Esophagus squamous epithelium (tissue), 5 donors: ENCODE results near the gene CEACAM20. TPM values are rescaled to one million over a fixed set of nuclear protein-coding genes. Genes with fewer than 3 reads are reported as not detected.

Source experiments
- DNase-seq: peaks from one replicate; lab custom pipeline; 2025; lab: John Stamatoyannopoulos, UW
- H3K27ac ChIP-seq, 4 donors: fragments of 200-600 bp; sonication (generic); one replicate each; pipeline ENCODE4 v1.5.1; 2016 to 2019; ENCODE audit warnings: mild to moderate bottlenecking in 1 of 4
- H3K27me3 ChIP-seq, 4 donors: fragments of 200-600 bp; sonication (generic); 1 replicate in 3 of 4; 2 replicates in 1 of 4; pipeline versions ENCODE4 v1.5.1 to v1.6.0; 2017 to 2021; ENCODE audit warnings: antibody characterized with exemption in 1 of 4
- H3K36me3 ChIP-seq, 3 donors: fragments of 200-600 bp; sonication (generic); one replicate each; pipeline ENCODE4 v1.5.1; 2016 to 2019
- H3K4me1 ChIP-seq, 3 donors: fragments of 200-600 bp; sonication (generic); one replicate each; pipeline ENCODE4 v1.5.1; 2017 to 2019
- H3K4me3 ChIP-seq, 4 donors: fragments of 200-600 bp; sonication (generic); 1 replicate in 3 of 4; 2 replicates in 1 of 4; pipeline ENCODE4 v1.5.1; 2016 to 2019; ENCODE audit warnings: mild to moderate bottlenecking in 2 of 4, moderate library complexity in 1 of 4
- H3K9me3 ChIP-seq, 3 donors: fragments of 200-600 bp; sonication (generic); one replicate each; pipeline ENCODE4 v1.5.1; 2016 to 2019
- POLR2A ChIP-seq, 4 donors: fragments of 450-650 bp; IDR thresholded peaks; one replicate each; pipeline ENCODE4 v1.6.1; 2017; ENCODE audit warnings: antibody characterized with exemption in 4 of 4, mild to moderate bottlenecking in 4 of 4, moderate library complexity in 3 of 4
- WGBS, 2 donors: methylation state at CpG; one replicate each; pipeline ENCODE4 v1.1.5; 2018; 5-methylcytosine and 5-hydroxymethylcytosine counted together
- intact Hi-C: fragments of 100-400 bp; cut with DNase I; formaldehyde crosslinking; loops from one replicate; pipeline ENCODE4 v1.15.0; 2022
- total RNA-seq, 4 donors: library from RNA; depleted of rRNA; stranded (reverse); fragments of >200 nt; gene quantifications; one replicate each; pipeline ENCODE4 v1.1.0, GENCODE V29; 2016
- TF ChIP-seq, protein P1 (sequence below), 6 experiments: fragments of 450-650 bp in 4 of 6; fragments of 200-600 bp in 2 of 6; sonication (generic) in 2 of 6; IDR thresholded peaks; one replicate each; pipeline ENCODE4 v1.5.1; 2016 to 2019; ENCODE audit warnings: antibody characterized with exemption in 6 of 6, mild to moderate bottlenecking in 4 of 6, moderate library complexity in 4 of 6
- donor health status: DM: yes; HTN: yes; CAD: no.

CEACAM20 gene
- total RNA-seq, 4 donors from 2014 or later, result not detected

DNA sequence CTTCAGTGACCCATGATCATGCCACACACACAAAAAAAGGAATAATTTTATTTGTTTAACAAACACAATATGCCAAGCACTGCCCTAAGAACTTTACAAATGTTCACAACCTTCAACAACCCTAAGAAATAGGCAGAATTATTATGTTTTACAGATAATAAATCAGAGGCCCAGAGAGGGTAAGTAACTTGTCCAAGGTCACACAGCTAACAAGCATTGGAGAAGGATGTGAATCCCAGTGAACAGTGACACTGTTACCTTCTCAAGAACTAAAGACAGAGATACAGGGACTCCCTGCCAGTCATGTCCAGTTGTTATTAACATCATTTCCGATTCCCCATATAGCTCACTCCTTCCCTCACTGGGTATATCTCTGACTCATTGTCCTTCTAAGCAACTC lies 13.6 kb downstream of the CEACAM20 start:
- Histone ChIP-seq H3K27me3 (peaks cover 0 to 29% (median 0%) of the 10 kb centered on the region in 4 donors), H3K27ac (no peak overlapping the region), H3K4me3 (no peak overlapping the region), H3K36me3 (no peaks in the 10 kb centered on the region), H3K4me1 (no peaks in the 10 kb centered on the region), H3K9me3 (no peaks in the 10 kb centered on the region)
- intact Hi-C loops, result no loop called here
- DNase-seq, result no peak
- 82 to 100% methylated on average over 1 of the region's 1 CpG for WGBS, 2 donors
- no peak for TF ChIP-seq POLR2A (IDR thresholded peaks at IDR 0.05)
- TF ChIP-seq, protein P1, sequence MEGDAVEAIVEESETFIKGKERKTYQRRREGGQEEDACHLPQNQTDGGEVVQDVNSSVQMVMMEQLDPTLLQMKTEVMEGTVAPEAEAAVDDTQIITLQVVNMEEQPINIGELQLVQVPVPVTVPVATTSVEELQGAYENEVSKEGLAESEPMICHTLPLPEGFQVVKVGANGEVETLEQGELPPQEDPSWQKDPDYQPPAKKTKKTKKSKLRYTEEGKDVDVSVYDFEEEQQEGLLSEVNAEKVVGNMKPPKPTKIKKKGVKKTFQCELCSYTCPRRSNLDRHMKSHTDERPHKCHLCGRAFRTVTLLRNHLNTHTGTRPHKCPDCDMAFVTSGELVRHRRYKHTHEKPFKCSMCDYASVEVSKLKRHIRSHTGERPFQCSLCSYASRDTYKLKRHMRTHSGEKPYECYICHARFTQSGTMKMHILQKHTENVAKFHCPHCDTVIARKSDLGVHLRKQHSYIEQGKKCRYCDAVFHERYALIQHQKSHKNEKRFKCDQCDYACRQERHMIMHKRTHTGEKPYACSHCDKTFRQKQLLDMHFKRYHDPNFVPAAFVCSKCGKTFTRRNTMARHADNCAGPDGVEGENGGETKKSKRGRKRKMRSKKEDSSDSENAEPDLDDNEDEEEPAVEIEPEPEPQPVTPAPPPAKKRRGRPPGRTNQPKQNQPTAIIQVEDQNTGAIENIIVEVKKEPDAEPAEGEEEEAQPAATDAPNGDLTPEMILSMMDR (IDR thresholded peaks at IDR 0.05), result no peak

DNA sequence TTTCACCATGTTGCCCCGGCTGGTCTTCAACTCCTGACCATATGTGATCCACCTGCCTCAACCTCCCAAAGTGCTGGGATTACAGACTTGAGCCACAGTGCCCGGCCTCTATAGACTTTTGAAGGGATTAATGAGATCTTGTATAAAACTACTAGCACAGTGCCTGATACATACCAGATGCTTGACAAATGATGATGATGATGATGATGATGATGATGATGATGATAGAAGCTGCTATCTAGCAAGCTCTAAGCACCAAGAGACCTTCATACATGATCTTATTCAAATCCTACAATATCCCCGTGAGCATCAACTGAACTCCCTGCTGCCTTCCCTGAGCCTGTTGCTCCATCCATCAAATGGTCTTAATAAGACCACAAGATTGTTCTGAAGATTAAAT lies 14.4 kb downstream of the CEACAM20 start:
- no peaks in the 10 kb centered on the region for H3K9me3 ChIP-seq
- H3K27ac ChIP-seq, result no peak overlapping the region
- peaks cover 0 to 31% (median 0%) of the 10 kb centered on the region in 4 donors for H3K27me3 ChIP-seq
- no peak for DNase-seq
- no peaks in the 10 kb centered on the region for H3K4me1 ChIP-seq
- TF ChIP-seq POLR2A (IDR thresholded peaks at IDR 0.05), result no peak
- TF ChIP-seq, protein P1 (IDR thresholded peaks at IDR 0.05), result no peak
- intact Hi-C loops, result no loop called here
- WGBS, 2 donors, result 74 to 95% methylated on average over 3 of the region's 3 CpGs
- H3K36me3 ChIP-seq, result no peaks in the 10 kb centered on the region
- no peak overlapping the region for H3K4me3 ChIP-seq

DNA sequence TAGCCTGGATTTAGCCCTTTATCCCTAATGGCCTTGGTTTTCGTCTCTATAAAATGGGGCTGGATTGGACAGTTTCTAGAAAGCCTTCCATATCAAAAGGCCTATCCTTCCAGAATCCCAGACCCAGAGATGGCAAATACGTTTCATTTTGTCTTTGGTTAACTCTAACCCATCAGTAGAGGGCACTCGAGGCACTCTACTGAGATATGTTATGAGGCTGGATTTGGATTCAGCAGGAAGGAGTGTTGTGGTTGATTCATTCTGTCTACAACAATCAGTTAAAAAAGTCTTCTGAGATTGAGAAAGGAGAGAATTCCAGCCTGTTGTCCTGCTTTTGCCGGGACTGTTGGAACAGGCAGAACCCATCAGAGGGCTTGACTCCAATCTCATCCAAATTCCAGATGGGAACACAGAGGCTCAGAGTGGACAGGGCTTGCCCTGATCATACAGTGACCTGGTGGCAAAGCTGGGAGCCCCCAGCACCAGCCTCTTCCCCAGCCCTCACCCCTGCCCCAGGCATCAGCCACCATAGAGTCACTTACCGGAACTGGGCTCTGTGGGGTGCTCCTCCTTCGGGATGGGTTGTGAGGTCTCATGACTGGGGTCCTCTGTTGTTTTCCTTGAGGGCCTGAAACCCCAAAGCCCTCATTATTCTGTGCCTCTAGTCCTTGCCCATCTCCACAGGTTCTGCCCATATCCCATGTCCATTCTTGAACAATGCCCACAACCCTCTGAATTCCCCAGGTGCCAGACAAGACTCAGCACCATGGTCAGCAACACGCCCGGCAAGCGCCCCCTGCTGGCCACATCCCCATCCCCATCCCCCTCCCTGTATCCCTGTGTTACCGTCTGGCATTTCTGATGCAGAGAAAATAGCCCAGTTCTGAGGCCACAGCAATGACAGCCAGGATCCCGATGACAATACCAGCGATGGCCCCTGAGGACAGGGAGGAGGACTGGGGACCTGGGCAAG lies 16.9 kb downstream of the CEACAM20 start:
- H3K36me3 ChIP-seq, result no peaks in the 10 kb centered on the region
- TF ChIP-seq POLR2A (IDR thresholded peaks at IDR 0.05), result no peak
- TF ChIP-seq, protein P1 (IDR thresholded peaks at IDR 0.05), result peak in 2 of 6 experiments; percentile 20 to 44
- DNase-seq, result no peak
- H3K9me3 ChIP-seq, result no peaks in the 10 kb centered on the region
- intact Hi-C loops, result no loop called here
- WGBS, 2 donors, result 26 to 35% methylated on average over 10 to 12 of the region's 12 CpGs
- peaks cover 0 to 36% (median 0%) of the 10 kb centered on the region in 4 donors for H3K27me3 ChIP-seq
- H3K27ac ChIP-seq, result no peak overlapping the region
- no peak overlapping the region for H3K4me3 ChIP-seq
- no peaks in the 10 kb centered on the region for H3K4me1 ChIP-seq

DNA sequence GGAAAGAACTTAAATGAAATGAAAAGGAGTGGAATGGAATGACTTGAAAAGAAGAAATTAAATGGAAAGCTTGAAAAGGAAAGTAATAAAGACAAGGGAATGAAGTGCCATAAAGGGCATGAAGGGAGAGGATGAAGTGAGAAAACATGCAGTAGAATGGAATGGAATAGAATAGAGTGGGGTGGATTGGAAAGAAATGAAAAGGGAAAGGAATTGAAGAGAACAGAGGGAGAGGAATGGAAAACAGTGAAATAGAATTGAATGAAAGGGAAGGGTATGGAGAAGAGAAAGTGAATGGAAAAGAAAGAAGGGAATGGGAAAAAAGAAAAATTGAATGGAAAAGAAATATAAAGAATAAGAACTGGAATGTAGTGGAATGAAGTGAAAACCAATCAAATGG lies 20.0 kb downstream of the CEACAM20 start:
- Histone ChIP-seq H3K36me3 (no peaks in the 10 kb centered on the region), H3K9me3 (no peaks in the 10 kb centered on the region), H3K27ac (no peak overlapping the region), H3K4me1 (no peaks in the 10 kb centered on the region), H3K27me3 (peaks cover 0 to 54% (median 0%) of the 10 kb centered on the region in 4 donors), H3K4me3 (no peak overlapping the region)
- no peak for TF ChIP-seq POLR2A (IDR thresholded peaks at IDR 0.05)
- TF ChIP-seq, protein P1 (IDR thresholded peaks at IDR 0.05), result no peak
- no peak for DNase-seq
- intact Hi-C loops, result no loop called here
